H9 (cell line): Measurements from ENCODE around the gene PWWP2B. TPM values are rescaled to one million over a fixed set of nuclear protein-coding genes. Genes with fewer than 3 reads are reported as not detected.

Experiments
- DNase-seq: peaks from one replicate; pipeline ENCODE4 v3.0.0-alpha.2; 2017
- H2AFZ ChIP-seq: one replicate; pipeline ENCODE4 v1.6.1; 2013; ENCODE audit warnings: mild to moderate bottlenecking, low read length, control low read depth, moderate library complexity
- H2AK5ac ChIP-seq: 2 replicates; pipeline ENCODE4 v1.6.1; 2013; ENCODE audit warnings: low read length, control low read depth, mixed read lengths; ENCODE audit not compliant: insufficient read length
- H2BK120ac ChIP-seq: one replicate; pipeline ENCODE4 v1.6.1; 2013; ENCODE audit warnings: low read depth, mild to moderate bottlenecking, low read length, control low read depth, inconsistent platforms; ENCODE audit not compliant: poor library complexity, severe bottlenecking
- H2BK12ac ChIP-seq: 2 replicates; pipeline ENCODE4 v1.6.1; 2013; ENCODE audit warnings: low read length, control low read depth, mixed read lengths, low read depth; ENCODE audit not compliant: insufficient read length
- H2BK15ac ChIP-seq: 2 replicates; pipeline ENCODE4 v1.6.1; 2013; ENCODE audit warnings: low read depth, low read length, control low read depth
- H2BK20ac ChIP-seq: one replicate; pipeline ENCODE4 v1.6.1; 2013; ENCODE audit warnings: low read depth, mild to moderate bottlenecking, low read length, control low read depth, inconsistent platforms; ENCODE audit not compliant: poor library complexity, severe bottlenecking
- H2BK5ac ChIP-seq: 2 replicates; pipeline ENCODE4 v1.6.1; 2013; ENCODE audit warnings: low read length, control low read depth, mixed read lengths; ENCODE audit not compliant: insufficient read length
- H3K14ac ChIP-seq: 2 replicates; pipeline ENCODE4 v1.6.1; 2013; ENCODE audit warnings: low read length, control low read depth; ENCODE audit not compliant: insufficient read depth
- H3K18ac ChIP-seq: 2 replicates; pipeline ENCODE4 v1.6.1; 2013; ENCODE audit warnings: low read depth, mild to moderate bottlenecking, mixed read lengths, low read length, control low read depth; ENCODE audit not compliant: insufficient read length
- H3K23ac ChIP-seq: 2 replicates; pipeline ENCODE4 v1.6.1; 2013; ENCODE audit warnings: low read length, control low read depth, mixed read lengths, low read depth; ENCODE audit not compliant: insufficient read length
- H3K23me2 ChIP-seq: 2 replicates; pipeline ENCODE4 v1.6.1; 2013; ENCODE audit warnings: low read depth, mild to moderate bottlenecking, mixed read lengths, low read length, control low read depth; ENCODE audit not compliant: insufficient read length, poor library complexity, severe bottlenecking
- H3K27ac ChIP-seq: 2 replicates; pipeline ENCODE4 v1.5.1; 2013; ENCODE audit warnings: low read length, control low read depth, mixed read lengths, low read depth; ENCODE audit not compliant: insufficient read length
- H3K27me3 ChIP-seq: 2 replicates; pipeline ENCODE4 v1.6.1; 2013; ENCODE audit warnings: low read length, control low read depth, inconsistent platforms; ENCODE audit not compliant: insufficient read depth
- H3K4ac ChIP-seq: 2 replicates; pipeline ENCODE4 v1.6.1; 2013; ENCODE audit warnings: low read depth, mild to moderate bottlenecking, control low read depth, inconsistent platforms, low read length, moderate library complexity
- H3K4me1 ChIP-seq: 2 replicates; pipeline ENCODE4 v1.6.1; 2013; ENCODE audit warnings: low read length, control low read depth, inconsistent platforms; ENCODE audit not compliant: insufficient read depth
- H3K4me2 ChIP-seq: 2 replicates; pipeline ENCODE4 v1.6.1; 2013; ENCODE audit warnings: low read length, control low read depth, mixed read lengths; ENCODE audit not compliant: insufficient read length, insufficient read depth
- H3K56ac ChIP-seq: 2 replicates; pipeline ENCODE4 v1.6.1; 2013; ENCODE audit warnings: low read depth, mild to moderate bottlenecking, mixed read lengths, low read length, control low read depth; ENCODE audit not compliant: insufficient read length
- H3K79me1 ChIP-seq: 2 replicates; pipeline ENCODE4 v1.6.1; 2013; ENCODE audit warnings: low read depth, mild to moderate bottlenecking, moderate library complexity, low read length, control low read depth, inconsistent platforms; ENCODE audit not compliant: insufficient read depth, poor library complexity, severe bottlenecking
- H3K79me2 ChIP-seq: 2 replicates; pipeline ENCODE4 v1.6.1; 2013; ENCODE audit warnings: low read length, control low read depth, inconsistent platforms; ENCODE audit not compliant: insufficient read depth
- H3K9ac ChIP-seq: 2 replicates; pipeline ENCODE4 v1.6.1; 2013; ENCODE audit warnings: low read length, control low read depth, mixed read lengths; ENCODE audit not compliant: insufficient read length; ENCODE audit errors: extremely low read depth
- H3K9me3 ChIP-seq: one replicate; pipeline ENCODE4 v1.6.1; 2013; ENCODE audit warnings: low read depth, low read length, inconsistent platforms; ENCODE audit not compliant: control insufficient read depth
- H3T11ph ChIP-seq: one replicate; pipeline ENCODE4 v1.6.1; 2013; ENCODE audit warnings: mild to moderate bottlenecking, low read length, control low read depth, inconsistent platforms
- H4K20me1 ChIP-seq: one replicate; pipeline ENCODE4 v1.6.1; 2013; ENCODE audit not compliant: control insufficient read depth, insufficient read length, insufficient read depth
- H4K5ac ChIP-seq: 2 replicates; pipeline ENCODE4 v1.6.1; 2013; ENCODE audit warnings: low read depth, mild to moderate bottlenecking, mixed read lengths, low read length, control low read depth; ENCODE audit not compliant: insufficient read length
- H4K8ac ChIP-seq: replicated peaks from 2 replicates; pipeline ENCODE4 v1.6.1; 2013; ENCODE audit warnings: low read length, control low read depth, mixed read lengths, low read depth; ENCODE audit not compliant: insufficient read length
- H4K91ac ChIP-seq: 2 replicates; pipeline ENCODE4 v1.6.1; 2013; ENCODE audit warnings: low read depth, mild to moderate bottlenecking, moderate library complexity, mixed read lengths, low read length, control low read depth; ENCODE audit not compliant: insufficient read length
- H3K27ac Mint-ChIP-seq, 3 experiments: 2 replicates in 2 of 3; 3 replicates in 1 of 3; pipeline ENCODE4 v1.8.0; 2020 to 2021; ENCODE audit warnings: mixed read lengths in 3 of 3, mild to moderate bottlenecking in 1 of 3, moderate library complexity in 1 of 3
- H3K27me3 Mint-ChIP-seq: 2 replicates; pipeline ENCODE4 v1.8.0; 2021; ENCODE audit warnings: low read depth, mild to moderate bottlenecking, moderate library complexity, mixed read lengths
- H3K36me3 Mint-ChIP-seq, 3 experiments: 2 replicates in 2 of 3; 3 replicates in 1 of 3; pipeline ENCODE4 v1.8.0; 2020 to 2021; ENCODE audit warnings: low read depth in 3 of 3, mixed read lengths in 3 of 3; ENCODE audit not compliant: insufficient read depth in 1 of 3
- H3K4me1 Mint-ChIP-seq, 2 experiments: 2 replicates each; pipeline ENCODE4 v1.8.0; 2020; ENCODE audit warnings: mixed read lengths in 2 of 2
- H3K4me3 Mint-ChIP-seq, 2 experiments: 2 replicates in 1 of 2; 3 replicates in 1 of 2; pipeline ENCODE4 v1.8.0; 2020 to 2021; ENCODE audit warnings: mild to moderate bottlenecking in 2 of 2, mixed read lengths in 2 of 2, moderate library complexity in 1 of 2
- H3K9me3 Mint-ChIP-seq, 2 experiments: 2 replicates in 1 of 2; 3 replicates in 1 of 2; pipeline ENCODE4 v1.8.0; 2020; ENCODE audit warnings: mild to moderate bottlenecking in 2 of 2, mixed read lengths in 2 of 2, moderate library complexity in 1 of 2
- WGBS: extraction: QIAGEN DNeasy Blood & Tissue Kit; methylation state at CpG from one replicate; pipeline ENCODE4 v1.1.7; 2013; ENCODE audit warnings: missing lambda C conversion rate, low lambda C conversion rate, mixed read lengths; ENCODE audit not compliant: insufficient read length; ENCODE audit errors: extremely low coverage; 5-methylcytosine and 5-hydroxymethylcytosine counted together
- total RNA-seq: library from RNA; stranded (reverse); gene quantifications from 2 replicates; pipeline ENCODE4 v1.2.1, GENCODE V29; 2021
- TF ChIP-seq, protein P1 (sequence below): fragments of 200-600 bp; sonication (generic); conservative IDR thresholded peaks from 3 replicates; pipeline ENCODE4 v1.8.0; 2021; ENCODE audit warnings: antibody characterized with exemption, mild to moderate bottlenecking

PWWP2B gene
- total RNA-seq, 1 experiment from 2014 or later: 10.0 TPM

- no peaks in the 10 kb centered on the region for H3K23me2 ChIP-seq
- no peak overlapping the region for H4K5ac ChIP-seq
- no peak overlapping the region for H3K23ac ChIP-seq
- H3K36me3 Mint-ChIP-seq: no peaks in the 10 kb centered on the region; a peak in 1 of 7 replicates
- H3K56ac ChIP-seq: no peak overlapping the region
- H3K27ac Mint-ChIP-seq: no peak overlapping the region
- H3K18ac ChIP-seq: no peak overlapping the region
- no peak overlapping the region for H3T11ph ChIP-seq
- no peak overlapping the region for H2BK20ac ChIP-seq
- H4K20me1 ChIP-seq: no peaks in the 10 kb centered on the region
- H3K14ac ChIP-seq: no peak overlapping the region
- H3K27me3 Mint-ChIP-seq: peaks cover 3% of the 10 kb centered on the region
- H3K4ac ChIP-seq: no peak overlapping the region
- WGBS: no CpG with 5 or more reads among the region's 8 CpGs
- H2AK5ac ChIP-seq: no peak overlapping the region
- H2BK12ac ChIP-seq: no peak overlapping the region
- H3K27ac ChIP-seq: no peak overlapping the region
- H4K91ac ChIP-seq: no peak overlapping the region
- H3K27me3 ChIP-seq: no peaks in the 10 kb centered on the region
- H2BK15ac ChIP-seq: no peak overlapping the region
- no peak for DNase-seq
- H3K4me3 Mint-ChIP-seq: no peak overlapping the region
- H3K9me3 ChIP-seq: no peaks in the 10 kb centered on the region
- H3K4me1 Mint-ChIP-seq: peaks cover 25 to 26% of the 10 kb centered on the region in 2 experiments
- peaks cover 3 to 4% of the 10 kb centered on the region in 2 experiments; a peak in 3 of 5 replicates for H3K9me3 Mint-ChIP-seq
- H3K9ac ChIP-seq: no peak overlapping the region
- no peak overlapping the region for H4K8ac ChIP-seq
- H3K79me1 ChIP-seq: no peaks in the 10 kb centered on the region
- no peaks in the 10 kb centered on the region for H3K79me2 ChIP-seq
- H3K4me1 ChIP-seq: peaks cover 4% of the 10 kb centered on the region; the same call in 1 of the 2 replicates
- H3K4me2 ChIP-seq: no peak overlapping the region
- no peak overlapping the region for H2BK5ac ChIP-seq
- H2BK120ac ChIP-seq: no peak overlapping the region
- no peak overlapping the region for H2AFZ ChIP-seq
- TF ChIP-seq, protein P1, sequence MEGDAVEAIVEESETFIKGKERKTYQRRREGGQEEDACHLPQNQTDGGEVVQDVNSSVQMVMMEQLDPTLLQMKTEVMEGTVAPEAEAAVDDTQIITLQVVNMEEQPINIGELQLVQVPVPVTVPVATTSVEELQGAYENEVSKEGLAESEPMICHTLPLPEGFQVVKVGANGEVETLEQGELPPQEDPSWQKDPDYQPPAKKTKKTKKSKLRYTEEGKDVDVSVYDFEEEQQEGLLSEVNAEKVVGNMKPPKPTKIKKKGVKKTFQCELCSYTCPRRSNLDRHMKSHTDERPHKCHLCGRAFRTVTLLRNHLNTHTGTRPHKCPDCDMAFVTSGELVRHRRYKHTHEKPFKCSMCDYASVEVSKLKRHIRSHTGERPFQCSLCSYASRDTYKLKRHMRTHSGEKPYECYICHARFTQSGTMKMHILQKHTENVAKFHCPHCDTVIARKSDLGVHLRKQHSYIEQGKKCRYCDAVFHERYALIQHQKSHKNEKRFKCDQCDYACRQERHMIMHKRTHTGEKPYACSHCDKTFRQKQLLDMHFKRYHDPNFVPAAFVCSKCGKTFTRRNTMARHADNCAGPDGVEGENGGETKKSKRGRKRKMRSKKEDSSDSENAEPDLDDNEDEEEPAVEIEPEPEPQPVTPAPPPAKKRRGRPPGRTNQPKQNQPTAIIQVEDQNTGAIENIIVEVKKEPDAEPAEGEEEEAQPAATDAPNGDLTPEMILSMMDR: no peak
These were observed 31.0 kb upstream of the PWWP2B start for GRCh38 chr10:132366006-132366405.
